IMR-90 (cell line): Measurements from ENCODE around the gene IGLON5.

Source experiments
- BHLHE40 ChIP-seq: fragments of 150-350 bp; IDR thresholded peaks from 2 replicates; pipeline ENCODE4 v1.6.1; 2016; ENCODE audit warnings: mild to moderate bottlenecking, low read depth, low read length
- FOS ChIP-seq: fragments of 150-350 bp; IDR thresholded peaks from 2 replicates; pipeline ENCODE4 v1.6.1; 2016; ENCODE audit warnings: low read depth, low read length
- MXI1 ChIP-seq: IDR thresholded peaks from 2 replicates; pipeline ENCODE4 v1.6.1; 2012; ENCODE audit warnings: low read depth, mild to moderate bottlenecking, low read length, moderate library complexity, borderline replicate concordance
- POLR2A ChIP-seq: IDR thresholded peaks from 2 replicates; pipeline ENCODE4 v1.6.1; 2012; ENCODE audit warnings: mild to moderate bottlenecking, low read depth, low read length
- RAD21 ChIP-seq: IDR thresholded peaks from 2 replicates; pipeline ENCODE4 v1.6.1; 2012; ENCODE audit warnings: low read length, improper control_type of control experiment
- RFX5 ChIP-seq: IDR thresholded peaks from 2 replicates; pipeline ENCODE4 v1.8.0; 2012; ENCODE audit warnings: low read depth, mild to moderate bottlenecking, low read length, moderate library complexity
- TF ChIP-seq, protein P1 (sequence below): conservative IDR thresholded peaks from 2 replicates; pipeline ENCODE4 v1.5.1; 2012; ENCODE audit warnings: mild to moderate bottlenecking, low read depth, low read length, improper control_type of control experiment
- TF ChIP-seq, protein P2 (sequence below): fragments of 150-350 bp; IDR thresholded peaks from 2 replicates; pipeline ENCODE4 v1.6.1; 2017; ENCODE audit warnings: mild to moderate bottlenecking, antibody characterized with exemption, low read length, low read depth

DNA sequence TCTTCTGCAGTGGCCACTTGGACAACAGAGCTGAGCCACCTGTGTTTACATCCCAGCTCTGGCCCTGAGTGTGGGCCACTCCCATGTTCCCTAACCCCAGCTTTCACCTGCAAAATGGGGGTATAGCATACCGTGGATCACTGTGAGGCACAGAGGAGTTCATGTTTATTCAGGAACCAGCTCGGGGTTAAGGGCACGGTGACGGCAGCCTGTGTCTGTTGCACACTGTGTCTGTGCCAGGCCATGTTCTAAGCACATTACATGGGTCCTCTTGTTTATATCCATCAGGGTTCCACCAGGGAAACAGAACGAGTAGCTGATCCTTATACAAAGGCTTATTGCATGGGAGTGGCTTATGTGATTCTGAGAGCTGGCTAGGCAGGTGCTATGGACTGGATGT lies 14.0 kb upstream of the IGLON5 start:
- no peak for TF ChIP-seq MXI1
- TF ChIP-seq POLR2A, result no peak
- TF ChIP-seq, protein P1, sequence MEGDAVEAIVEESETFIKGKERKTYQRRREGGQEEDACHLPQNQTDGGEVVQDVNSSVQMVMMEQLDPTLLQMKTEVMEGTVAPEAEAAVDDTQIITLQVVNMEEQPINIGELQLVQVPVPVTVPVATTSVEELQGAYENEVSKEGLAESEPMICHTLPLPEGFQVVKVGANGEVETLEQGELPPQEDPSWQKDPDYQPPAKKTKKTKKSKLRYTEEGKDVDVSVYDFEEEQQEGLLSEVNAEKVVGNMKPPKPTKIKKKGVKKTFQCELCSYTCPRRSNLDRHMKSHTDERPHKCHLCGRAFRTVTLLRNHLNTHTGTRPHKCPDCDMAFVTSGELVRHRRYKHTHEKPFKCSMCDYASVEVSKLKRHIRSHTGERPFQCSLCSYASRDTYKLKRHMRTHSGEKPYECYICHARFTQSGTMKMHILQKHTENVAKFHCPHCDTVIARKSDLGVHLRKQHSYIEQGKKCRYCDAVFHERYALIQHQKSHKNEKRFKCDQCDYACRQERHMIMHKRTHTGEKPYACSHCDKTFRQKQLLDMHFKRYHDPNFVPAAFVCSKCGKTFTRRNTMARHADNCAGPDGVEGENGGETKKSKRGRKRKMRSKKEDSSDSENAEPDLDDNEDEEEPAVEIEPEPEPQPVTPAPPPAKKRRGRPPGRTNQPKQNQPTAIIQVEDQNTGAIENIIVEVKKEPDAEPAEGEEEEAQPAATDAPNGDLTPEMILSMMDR, result no peak
- TF ChIP-seq, protein P2, sequence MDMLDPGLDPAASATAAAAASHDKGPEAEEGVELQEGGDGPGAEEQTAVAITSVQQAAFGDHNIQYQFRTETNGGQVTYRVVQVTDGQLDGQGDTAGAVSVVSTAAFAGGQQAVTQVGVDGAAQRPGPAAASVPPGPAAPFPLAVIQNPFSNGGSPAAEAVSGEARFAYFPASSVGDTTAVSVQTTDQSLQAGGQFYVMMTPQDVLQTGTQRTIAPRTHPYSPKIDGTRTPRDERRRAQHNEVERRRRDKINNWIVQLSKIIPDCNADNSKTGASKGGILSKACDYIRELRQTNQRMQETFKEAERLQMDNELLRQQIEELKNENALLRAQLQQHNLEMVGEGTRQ, result no peak
- TF ChIP-seq RFX5, result no peak
- TF ChIP-seq BHLHE40, result no peak
- no peak for TF ChIP-seq RAD21
- no peak for TF ChIP-seq FOS
